ENCODE results near the gene SLC35C1. TPM values are rescaled to one million over a fixed set of nuclear protein-coding genes. Genes with fewer than 3 reads are reported as not detected.

The SLC35C1 gene
- total RNA-seq, 2 donors from 2014 or later, result 14.1 to 20.6 TPM

DNA sequence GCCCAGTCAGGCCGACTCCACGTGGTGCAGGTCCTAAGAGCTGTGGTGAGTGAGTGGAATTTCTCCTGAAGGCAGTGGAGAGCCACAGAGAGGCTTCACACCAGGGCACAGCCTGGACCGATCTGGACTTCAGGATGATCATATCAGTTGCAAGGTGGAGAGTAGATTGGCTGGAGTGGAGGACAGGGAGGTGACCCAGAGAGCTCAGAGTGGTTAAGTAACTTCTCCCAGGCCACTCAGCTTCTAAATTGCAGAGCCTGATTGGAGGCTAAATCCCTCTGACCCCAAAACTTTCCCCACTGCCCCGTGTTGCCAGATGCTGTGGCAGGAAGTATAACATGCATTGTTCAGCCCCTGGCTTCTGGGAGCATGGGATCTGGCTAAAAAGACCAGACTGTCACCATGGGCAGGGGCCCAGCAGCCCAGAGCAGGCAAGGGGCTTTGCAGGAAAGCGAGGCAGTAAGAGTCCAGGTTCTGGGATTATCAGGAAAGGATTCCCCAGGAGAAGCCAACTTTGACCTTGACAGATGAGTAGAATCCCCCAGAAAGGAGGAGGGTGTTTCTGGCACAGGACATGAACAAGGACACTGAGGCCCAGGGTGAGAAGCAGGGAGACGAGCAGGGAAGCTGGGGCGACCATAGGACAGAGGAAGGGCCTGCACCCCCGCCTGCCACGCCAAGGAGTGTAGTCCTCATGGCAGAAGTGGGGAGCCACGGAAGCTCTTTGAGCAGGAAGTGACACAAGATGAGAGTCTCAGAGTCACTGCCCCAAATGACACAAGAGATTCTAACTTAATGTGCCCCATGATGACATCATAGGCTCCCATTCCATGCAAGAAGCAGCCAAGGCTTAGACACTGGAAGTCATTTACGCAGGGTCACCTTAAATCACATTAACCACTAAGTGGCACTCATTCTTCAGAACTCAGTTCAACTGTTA is 4.8 kb downstream of the SLC35C1 start:
- no peak for DNase-seq (ENCODE audit: low spot score)
- intact Hi-C loops (cut with DNase I), result loop anchor here (5.0 kb wide), 1 partner anchor 38 kb away; the partner anchor contains the start of gene CRY2
- Histone ChIP-seq H3K36me3 (peaks cover 0 to 7% of the 10 kb centered on the region in 2 donors), H3K4me3 (no peak overlapping the region), H3K9me3 (no peaks in the 10 kb centered on the region), H3K4me1 (replicated peaks) (peaks cover 24% of the 10 kb centered on the region), H3K27me3 (replicated peaks; ENCODE audit: insufficient read depth) (no peaks in the 10 kb centered on the region), H3K27ac (no peak overlapping the region)
- TF ChIP-seq POLR2AphosphoS5 (IDR thresholded peaks at IDR 0.05) (no peak), POLR2A (IDR thresholded peaks at IDR 0.05) (no peak)
- TF ChIP-seq, protein P1, sequence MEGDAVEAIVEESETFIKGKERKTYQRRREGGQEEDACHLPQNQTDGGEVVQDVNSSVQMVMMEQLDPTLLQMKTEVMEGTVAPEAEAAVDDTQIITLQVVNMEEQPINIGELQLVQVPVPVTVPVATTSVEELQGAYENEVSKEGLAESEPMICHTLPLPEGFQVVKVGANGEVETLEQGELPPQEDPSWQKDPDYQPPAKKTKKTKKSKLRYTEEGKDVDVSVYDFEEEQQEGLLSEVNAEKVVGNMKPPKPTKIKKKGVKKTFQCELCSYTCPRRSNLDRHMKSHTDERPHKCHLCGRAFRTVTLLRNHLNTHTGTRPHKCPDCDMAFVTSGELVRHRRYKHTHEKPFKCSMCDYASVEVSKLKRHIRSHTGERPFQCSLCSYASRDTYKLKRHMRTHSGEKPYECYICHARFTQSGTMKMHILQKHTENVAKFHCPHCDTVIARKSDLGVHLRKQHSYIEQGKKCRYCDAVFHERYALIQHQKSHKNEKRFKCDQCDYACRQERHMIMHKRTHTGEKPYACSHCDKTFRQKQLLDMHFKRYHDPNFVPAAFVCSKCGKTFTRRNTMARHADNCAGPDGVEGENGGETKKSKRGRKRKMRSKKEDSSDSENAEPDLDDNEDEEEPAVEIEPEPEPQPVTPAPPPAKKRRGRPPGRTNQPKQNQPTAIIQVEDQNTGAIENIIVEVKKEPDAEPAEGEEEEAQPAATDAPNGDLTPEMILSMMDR (IDR thresholded peaks at IDR 0.05), result no peak
- 71% methylated on average over 11 of the region's 11 CpGs for WGBS

DNA sequence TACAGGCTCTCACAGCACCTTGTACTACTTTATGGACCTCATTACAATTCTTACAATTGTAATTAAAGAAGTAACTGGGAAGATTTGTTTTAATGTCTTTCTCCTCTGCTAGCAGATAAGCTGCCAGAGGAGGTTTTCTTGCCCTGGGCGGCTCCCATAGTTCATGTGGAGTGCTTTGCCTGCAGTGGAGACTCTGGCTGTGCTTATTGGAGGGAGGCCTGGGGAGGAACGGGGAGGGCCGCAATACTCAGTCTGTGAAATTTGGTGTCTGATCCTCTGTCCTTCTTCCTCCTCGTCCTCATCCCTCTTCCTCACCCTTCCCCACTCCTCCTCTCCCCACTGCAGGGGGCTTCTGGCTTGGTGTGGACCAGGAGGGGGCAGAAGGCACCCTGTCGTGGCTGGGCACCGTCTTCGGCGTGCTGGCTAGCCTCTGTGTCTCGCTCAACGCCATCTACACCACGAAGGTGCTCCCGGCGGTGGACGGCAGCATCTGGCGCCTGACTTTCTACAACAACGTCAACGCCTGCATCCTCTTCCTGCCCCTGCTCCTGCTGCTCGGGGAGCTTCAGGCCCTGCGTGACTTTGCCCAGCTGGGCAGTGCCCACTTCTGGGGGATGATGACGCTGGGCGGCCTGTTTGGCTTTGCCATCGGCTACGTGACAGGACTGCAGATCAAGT is 5.6 kb downstream of the SLC35C1 start:
- Histone ChIP-seq H3K27me3 (replicated peaks; ENCODE audit: insufficient read depth) (no peaks in the 10 kb centered on the region), H3K4me3 (no peak overlapping the region), H3K9me3 (no peaks in the 10 kb centered on the region), H3K36me3 (peaks cover 0 to 7% of the 10 kb centered on the region in 2 donors), H3K4me1 (replicated peaks) (peaks cover 24% of the 10 kb centered on the region), H3K27ac (no peak overlapping the region)
- intact Hi-C loops (cut with DNase I), result no loop called here
- DNase-seq (ENCODE audit: low spot score), result no peak
- TF ChIP-seq, protein P1 (IDR thresholded peaks at IDR 0.05), result no peak
- TF ChIP-seq POLR2A (IDR thresholded peaks at IDR 0.05) (no peak), POLR2AphosphoS5 (IDR thresholded peaks at IDR 0.05) (no peak)
- WGBS, result 92% methylated on average over 23 of the region's 23 CpGs

GRCh38 chr11:45811109-45811435 is 6.1 kb downstream of the SLC35C1 start:
- peaks cover 19% of the 10 kb centered on the region for H3K4me1 ChIP-seq (replicated peaks)
- no peak overlapping the region for H3K4me3 ChIP-seq
- no peak overlapping the region for H3K27ac ChIP-seq
- no peak for TF ChIP-seq POLR2A (IDR thresholded peaks at IDR 0.05)
- TF ChIP-seq POLR2AphosphoS5 (IDR thresholded peaks at IDR 0.05), result no peak
- TF ChIP-seq, protein P1 (IDR thresholded peaks at IDR 0.05), result no peak
- intact Hi-C loops (cut with DNase I), result no loop called here
- H3K27me3 ChIP-seq (replicated peaks; ENCODE audit: insufficient read depth), result no peaks in the 10 kb centered on the region
- H3K9me3 ChIP-seq, result no peaks in the 10 kb centered on the region
- WGBS, result 87% methylated on average over 14 of the region's 17 CpGs
- H3K36me3 ChIP-seq, result peaks cover 0 to 7% of the 10 kb centered on the region in 2 donors
- DNase-seq (ENCODE audit: low spot score), result no peak

DNA sequence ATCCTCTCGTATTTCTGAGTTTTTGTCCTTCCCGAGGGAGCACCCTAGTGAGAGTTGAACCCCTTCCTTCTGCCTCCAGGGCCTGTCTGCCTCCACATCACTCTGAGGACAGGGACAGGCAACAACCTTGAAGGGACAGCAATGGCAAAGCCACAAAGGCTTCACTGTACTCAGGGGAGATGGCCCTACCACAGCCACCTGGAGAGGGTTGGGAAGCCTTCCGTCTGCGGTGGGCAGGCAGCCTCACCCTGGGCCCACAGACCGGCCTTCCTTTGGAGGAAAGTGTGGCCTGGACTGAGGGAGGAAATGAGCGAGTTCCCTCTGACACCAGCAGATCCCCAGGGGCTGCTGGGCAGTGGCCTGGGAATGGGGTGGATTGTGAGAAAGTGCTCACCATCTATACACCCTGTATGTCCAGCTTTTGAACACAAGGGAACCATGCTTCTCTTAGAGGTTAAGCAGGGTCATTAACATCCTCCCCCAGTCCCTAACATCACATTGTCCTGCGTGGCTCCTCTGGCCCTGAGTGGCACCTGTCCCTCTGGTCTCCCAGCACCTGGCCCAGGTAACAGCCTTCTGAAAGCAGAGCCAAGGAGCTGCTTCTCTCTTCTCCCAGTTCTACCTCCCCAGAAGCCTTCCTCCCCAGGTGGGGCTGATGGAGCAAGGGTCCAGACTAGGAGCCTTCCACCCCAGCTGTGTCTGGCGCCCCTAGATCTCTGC is 6.8 kb downstream of the SLC35C1 start:
- WGBS, result 92% methylated on average over 8 of the region's 8 CpGs
- H3K9me3 ChIP-seq, result no peaks in the 10 kb centered on the region
- no peak overlapping the region for H3K4me3 ChIP-seq
- H3K27ac ChIP-seq, result no peak overlapping the region
- DNase-seq (ENCODE audit: low spot score), result no peak
- intact Hi-C loops (cut with DNase I), result no loop called here
- no peaks in the 10 kb centered on the region for H3K27me3 ChIP-seq (replicated peaks; ENCODE audit: insufficient read depth)
- TF ChIP-seq POLR2AphosphoS5 (IDR thresholded peaks at IDR 0.05), result no peak
- TF ChIP-seq POLR2A (IDR thresholded peaks at IDR 0.05), result no peak
- TF ChIP-seq, protein P1 (IDR thresholded peaks at IDR 0.05), result no peak
- peaks cover 13% of the 10 kb centered on the region for H3K4me1 ChIP-seq (replicated peaks)
- H3K36me3 ChIP-seq, result peaks cover 0 to 7% of the 10 kb centered on the region in 2 donors
